Breast epithelium (tissue), 4 donors: ENCODE results near the gene THSD7B. TPM values are rescaled to one million over a fixed set of nuclear protein-coding genes. Genes with fewer than 3 reads are reported as not detected.

Source experiments
- DNase-seq, 2 donors: peaks; one replicate each; pipeline ENCODE4 v3.0.0-alpha.2; 2019; ENCODE audit warnings: low spot score in 2 of 2
- H3K27ac ChIP-seq, 2 donors: fragments of 200-600 bp; sonication (generic) in 1 of 2; one replicate each; pipeline ENCODE4 v1.5.1; 2016 to 2019; ENCODE audit warnings: mild to moderate bottlenecking in 1 of 2
- H3K27me3 ChIP-seq, 2 donors: fragments of 200-600 bp; sonication (generic) in 1 of 2; one replicate each; pipeline versions ENCODE4 v1.5.1 to v1.6.0; 2017 to 2019; ENCODE audit warnings: control low read depth in 1 of 2, mild to moderate bottlenecking in 1 of 2
- H3K36me3 ChIP-seq: fragments of 200-600 bp; one replicate; pipeline ENCODE4 v1.5.1; 2019
- H3K4me1 ChIP-seq, 2 donors: fragments of 200-600 bp; sonication (generic); one replicate each; pipeline ENCODE4 v1.5.1; 2016 to 2019; ENCODE audit warnings: control low read depth in 1 of 2
- H3K4me3 ChIP-seq, 3 donors: fragments of 200-600 bp; sonication (generic); 1 replicate in 2 of 3; 2 replicates in 1 of 3; pipeline ENCODE4 v1.5.1; 2016 to 2019; ENCODE audit warnings: mild to moderate bottlenecking in 3 of 3, moderate library complexity in 2 of 3
- H3K9me3 ChIP-seq, 2 donors: fragments of 200-600 bp; sonication (generic) in 1 of 2; one replicate each; pipeline ENCODE4 v1.5.1; 2016 to 2019; ENCODE audit warnings: control low read depth in 1 of 2
- POLR2A ChIP-seq: fragments of 450-650 bp; IDR thresholded peaks from one replicate; pipeline ENCODE4 v1.6.1; 2016; ENCODE audit warnings: antibody characterized with exemption, mild to moderate bottlenecking, moderate library complexity
- POLR2AphosphoS5 ChIP-seq, 3 donors: sonication (generic); formaldehyde crosslinking; IDR thresholded peaks; one replicate each; pipeline ENCODE4 v1.6.1; 2017; ENCODE audit warnings: antibody characterized with exemption in 3 of 3
- intact Hi-C: fragments of 100-400 bp; cut with DNase I; formaldehyde crosslinking; loops from one replicate; pipeline ENCODE4 v1.15.1; 2023; ENCODE audit warnings: low total_unique reads
- total RNA-seq, 3 donors: library from RNA; depleted of rRNA; stranded (reverse); fragments of >200 nt; gene quantifications; one replicate each; pipeline ENCODE4 v1.1.0, GENCODE V29; 2016
- TF ChIP-seq, protein P1 (sequence below), 3 donors: fragments of 450-650 bp; IDR thresholded peaks; one replicate each; pipeline ENCODE4 v1.5.1; 2016 to 2017; ENCODE audit warnings: antibody characterized with exemption in 3 of 3, mild to moderate bottlenecking in 3 of 3, moderate library complexity in 3 of 3

THSD7B gene
- total RNA-seq, 3 donors from 2014 or later: 0.73 to 3.3 (median 2.1) TPM

DNA sequence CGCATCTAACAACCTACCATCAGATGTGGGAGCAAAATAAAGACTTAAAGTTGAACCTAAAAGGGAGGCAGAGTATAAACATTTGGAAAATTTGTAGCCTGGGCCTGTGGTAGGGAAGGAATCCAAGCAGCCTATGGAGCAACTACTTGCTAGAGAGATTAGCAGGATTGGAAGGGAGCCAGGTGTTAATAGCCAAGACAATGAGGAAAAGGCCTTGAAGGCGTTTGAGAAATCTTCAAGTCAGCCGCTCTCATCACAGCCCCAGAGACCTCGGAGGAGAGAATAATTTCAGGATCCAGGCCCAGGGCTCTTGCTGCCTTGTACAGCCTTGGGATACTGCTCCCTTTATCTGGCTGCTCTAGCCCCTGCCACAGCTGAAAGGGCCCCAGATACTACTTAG lies 219.7 kb downstream of the THSD7B start:
- H3K36me3 ChIP-seq: no peaks in the 10 kb centered on the region

DNA sequence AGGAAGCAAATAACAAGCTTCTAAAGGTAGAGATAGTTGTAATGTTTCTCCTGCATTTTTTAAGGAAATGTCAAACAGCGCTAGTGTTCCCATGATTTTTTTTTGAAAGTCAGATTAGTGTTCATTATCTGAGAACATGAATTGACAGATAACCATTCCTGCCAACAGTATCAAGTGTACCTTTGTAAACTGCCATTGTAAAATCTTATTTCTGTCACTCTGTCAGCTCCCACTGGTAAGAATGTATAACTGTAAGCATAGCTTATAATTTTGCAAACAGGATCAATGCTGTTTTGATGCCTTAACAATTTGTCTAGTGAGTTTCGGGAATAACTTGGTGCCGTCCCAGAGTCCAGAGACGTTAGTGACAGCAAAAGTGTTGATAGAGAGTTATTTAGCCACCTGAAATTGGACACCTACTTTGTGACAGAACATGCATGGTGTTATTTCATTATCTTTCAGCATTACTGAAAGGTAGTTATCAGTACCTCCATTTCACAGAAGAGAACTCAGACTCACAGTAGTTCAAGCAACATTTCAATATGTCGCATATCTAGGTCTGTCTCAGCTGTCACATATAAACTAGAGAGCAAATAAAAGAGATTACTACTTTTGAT lies 221.4 kb downstream of the THSD7B start:
- intact Hi-C loops: no loop called here

More for the DNA sequence above, 219.7 kb downstream of the THSD7B start:
- Histone ChIP-seq H3K4me1 (no peaks in the 10 kb centered on the region), H3K4me3 (no peak overlapping the region), H3K27ac (no peak overlapping the region), H3K27me3 (no peaks in the 10 kb centered on the region), H3K9me3 (no peaks in the 10 kb centered on the region)
- TF ChIP-seq POLR2AphosphoS5 (IDR thresholded peaks at IDR 0.05) (no peak), POLR2A (no peak)
- TF ChIP-seq, protein P1, sequence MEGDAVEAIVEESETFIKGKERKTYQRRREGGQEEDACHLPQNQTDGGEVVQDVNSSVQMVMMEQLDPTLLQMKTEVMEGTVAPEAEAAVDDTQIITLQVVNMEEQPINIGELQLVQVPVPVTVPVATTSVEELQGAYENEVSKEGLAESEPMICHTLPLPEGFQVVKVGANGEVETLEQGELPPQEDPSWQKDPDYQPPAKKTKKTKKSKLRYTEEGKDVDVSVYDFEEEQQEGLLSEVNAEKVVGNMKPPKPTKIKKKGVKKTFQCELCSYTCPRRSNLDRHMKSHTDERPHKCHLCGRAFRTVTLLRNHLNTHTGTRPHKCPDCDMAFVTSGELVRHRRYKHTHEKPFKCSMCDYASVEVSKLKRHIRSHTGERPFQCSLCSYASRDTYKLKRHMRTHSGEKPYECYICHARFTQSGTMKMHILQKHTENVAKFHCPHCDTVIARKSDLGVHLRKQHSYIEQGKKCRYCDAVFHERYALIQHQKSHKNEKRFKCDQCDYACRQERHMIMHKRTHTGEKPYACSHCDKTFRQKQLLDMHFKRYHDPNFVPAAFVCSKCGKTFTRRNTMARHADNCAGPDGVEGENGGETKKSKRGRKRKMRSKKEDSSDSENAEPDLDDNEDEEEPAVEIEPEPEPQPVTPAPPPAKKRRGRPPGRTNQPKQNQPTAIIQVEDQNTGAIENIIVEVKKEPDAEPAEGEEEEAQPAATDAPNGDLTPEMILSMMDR (IDR thresholded peaks at IDR 0.05): no peak
- intact Hi-C loops: no loop called here
- no peak for DNase-seq

DNA sequence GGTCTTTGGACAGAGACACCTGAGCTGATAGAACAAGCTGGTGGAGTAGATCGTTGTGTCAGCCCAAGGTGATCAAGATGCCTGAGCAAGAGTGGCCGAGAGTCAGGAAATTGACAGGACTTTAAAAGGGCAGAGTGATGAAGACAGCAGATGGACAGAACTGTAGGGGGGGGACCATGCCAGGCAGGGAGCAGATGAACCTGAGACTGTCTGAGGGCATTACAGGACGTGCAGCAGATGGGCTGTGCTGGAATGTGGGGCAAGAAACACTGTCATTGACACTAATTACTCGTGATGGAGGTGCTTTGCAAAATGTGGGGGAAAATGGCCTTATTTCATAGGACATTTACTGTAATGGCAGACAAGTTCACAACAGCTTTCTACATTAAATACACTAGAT lies 225.0 kb downstream of the THSD7B start:
- intact Hi-C loops: no loop called here

More for the DNA sequence above, 221.4 kb downstream of the THSD7B start:
- H3K36me3 ChIP-seq: no peaks in the 10 kb centered on the region
- no peaks in the 10 kb centered on the region for H3K9me3 ChIP-seq
- no peak for TF ChIP-seq POLR2A
- no peak for TF ChIP-seq POLR2AphosphoS5 (IDR thresholded peaks at IDR 0.05)
- TF ChIP-seq, protein P1 (IDR thresholded peaks at IDR 0.05): no peak
- no peak overlapping the region for H3K27ac ChIP-seq
- H3K4me3 ChIP-seq: no peak overlapping the region
- no peaks in the 10 kb centered on the region for H3K27me3 ChIP-seq
- DNase-seq: no peak
- no peaks in the 10 kb centered on the region for H3K4me1 ChIP-seq

DNA sequence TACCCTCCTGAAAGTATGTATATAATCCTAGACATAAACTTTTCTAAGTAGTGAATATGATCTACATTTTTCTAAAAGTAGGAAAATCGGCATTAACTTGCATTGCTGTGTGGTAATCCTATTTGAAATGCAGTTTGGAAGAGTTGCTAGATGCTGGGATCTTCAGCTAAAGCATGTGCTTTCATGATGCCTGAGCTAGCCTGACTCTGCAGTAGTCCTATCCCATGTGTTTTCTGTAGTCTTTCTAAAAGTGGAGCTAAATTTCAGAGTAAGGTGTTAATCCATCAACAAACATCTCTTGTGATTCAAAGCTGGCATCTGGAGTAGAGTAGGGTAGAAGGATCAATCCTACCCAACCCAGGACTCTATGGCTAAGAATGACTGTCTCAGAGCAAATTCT lies 229.4 kb downstream of the THSD7B start:
- Histone ChIP-seq H3K4me1 (no peaks in the 10 kb centered on the region), H3K4me3 (no peak overlapping the region), H3K27me3 (no peaks in the 10 kb centered on the region), H3K27ac (no peak overlapping the region), H3K9me3 (no peaks in the 10 kb centered on the region), H3K36me3 (no peaks in the 10 kb centered on the region)
- DNase-seq: no peak
- intact Hi-C loops: no loop called here
- TF ChIP-seq POLR2A: no peak
- TF ChIP-seq, protein P1 (IDR thresholded peaks at IDR 0.05): no peak
- no peak for TF ChIP-seq POLR2AphosphoS5 (IDR thresholded peaks at IDR 0.05)

More for the DNA sequence above, 225.0 kb downstream of the THSD7B start:
- H3K4me1 ChIP-seq: no peaks in the 10 kb centered on the region
- H3K4me3 ChIP-seq: no peak overlapping the region
- H3K27ac ChIP-seq: no peak overlapping the region
- H3K36me3 ChIP-seq: no peaks in the 10 kb centered on the region
- no peaks in the 10 kb centered on the region for H3K9me3 ChIP-seq
- no peak for DNase-seq
- no peaks in the 10 kb centered on the region for H3K27me3 ChIP-seq
- TF ChIP-seq, protein P1 (IDR thresholded peaks at IDR 0.05): no peak
- TF ChIP-seq POLR2AphosphoS5 (IDR thresholded peaks at IDR 0.05): no peak

DNA sequence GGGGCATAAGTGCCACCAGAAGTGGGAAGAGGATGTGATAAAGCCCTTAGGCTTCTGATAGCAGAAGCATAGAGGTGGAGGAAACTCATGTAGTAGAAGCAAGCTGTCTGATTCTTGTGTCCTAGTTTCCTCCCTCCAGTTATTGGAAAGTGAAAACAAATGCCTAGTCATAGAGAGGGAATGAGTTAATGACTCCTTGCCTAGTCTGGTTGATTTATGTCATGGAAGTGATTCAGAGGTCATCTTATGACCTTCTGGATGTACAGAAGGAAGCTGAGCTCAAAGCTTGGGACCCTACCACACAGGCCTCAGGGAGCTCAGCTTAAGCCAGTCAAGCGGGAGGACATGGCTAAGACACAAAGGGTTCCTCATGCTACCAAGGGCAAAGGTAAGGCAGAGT lies 232.2 kb downstream of the THSD7B start:
- Histone ChIP-seq H3K27ac (no peak overlapping the region), H3K36me3 (no peaks in the 10 kb centered on the region), H3K27me3 (no peaks in the 10 kb centered on the region), H3K4me1 (no peaks in the 10 kb centered on the region), H3K9me3 (no peaks in the 10 kb centered on the region), H3K4me3 (no peak overlapping the region)
- DNase-seq: no peak
- intact Hi-C loops: no loop called here
- TF ChIP-seq POLR2AphosphoS5 (IDR thresholded peaks at IDR 0.05) (no peak), POLR2A (no peak)
- TF ChIP-seq, protein P1 (IDR thresholded peaks at IDR 0.05): no peak
